ENCODE measurements around the gene PDE3B. TPM values are rescaled to one million over a fixed set of nuclear protein-coding genes. Genes with fewer than 3 reads are reported as not detected.

Gene PDE3B
- 1.8 to 2.2 TPM (median 2.1 TPM) in 5 replicates for total RNA-seq (2022; extraction: Qiagen RNA extraction; ENCODE audit: low read depth)

GRCh38 chr11:14643697-14644225 is at the start of gene PDE3B:
Gene PDE3B (plus strand): TSS chr11:14643804. CDS start chr11:14644076, 272 bp downstream.

DNA sequence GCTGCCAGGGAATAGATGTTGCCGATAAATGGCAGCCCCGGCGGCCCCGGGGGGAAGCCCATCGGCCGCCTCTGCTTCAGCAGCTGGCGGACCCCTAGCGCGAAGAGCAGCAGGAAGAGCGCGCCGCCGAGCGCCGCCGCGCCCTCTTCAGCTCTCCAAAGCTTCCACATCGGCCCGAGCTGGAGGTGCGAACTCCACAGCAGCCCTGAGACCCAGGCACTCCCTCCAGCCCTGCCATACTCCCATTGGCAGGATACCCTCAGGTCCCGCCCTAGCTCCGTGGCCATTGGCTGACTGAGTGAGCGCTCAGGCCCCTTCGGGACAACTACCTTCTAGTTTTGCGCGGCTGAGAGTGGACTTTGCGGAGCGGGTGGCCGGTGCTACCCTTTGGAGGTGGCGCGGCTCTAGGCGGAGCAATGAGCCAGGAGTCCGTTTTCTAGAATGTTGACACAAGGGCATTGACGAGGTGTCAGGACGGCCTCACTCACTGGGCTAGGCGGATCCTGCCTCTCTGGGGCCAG is 248.5 kb downstream of the PDE3B start, which contains the start of gene CYP2R1:
CYP2R1 (minus strand) TSS at position 196 of the 521 bp plus-strand sequence; CDS start at position 170, 26 bp downstream.

Other genes with a start within 250 kb of the PDE3B start
- 97.0 to 124 TPM (median 122 TPM) in 5 replicates for gene COPB1, start 144.0 kb upstream of the PDE3B start, total RNA-seq (2022; extraction: Qiagen RNA extraction; ENCODE audit: low read depth)
- gene PSMA1, start 123.4 kb upstream of the PDE3B start, total RNA-seq (2022; extraction: Qiagen RNA extraction; ENCODE audit: low read depth): 177 to 200 TPM (median 189 TPM) in 5 replicates
- 7.6 to 14.0 TPM (median 12.9 TPM) in 5 replicates for gene CYP2R1, start 248.4 kb downstream of the PDE3B start, total RNA-seq (2022; extraction: Qiagen RNA extraction; ENCODE audit: low read depth)

Data from A549 treated with GW870086 at 1 μM for 4 hours (cell line).